ENCODE results near the gene CRY2. TPM values are rescaled to one million over a fixed set of nuclear protein-coding genes. Genes with fewer than 3 reads are reported as not detected.

Gene CRY2
- total RNA-seq, 1 donor from 2014 or later = 8.5 TPM

DNA sequence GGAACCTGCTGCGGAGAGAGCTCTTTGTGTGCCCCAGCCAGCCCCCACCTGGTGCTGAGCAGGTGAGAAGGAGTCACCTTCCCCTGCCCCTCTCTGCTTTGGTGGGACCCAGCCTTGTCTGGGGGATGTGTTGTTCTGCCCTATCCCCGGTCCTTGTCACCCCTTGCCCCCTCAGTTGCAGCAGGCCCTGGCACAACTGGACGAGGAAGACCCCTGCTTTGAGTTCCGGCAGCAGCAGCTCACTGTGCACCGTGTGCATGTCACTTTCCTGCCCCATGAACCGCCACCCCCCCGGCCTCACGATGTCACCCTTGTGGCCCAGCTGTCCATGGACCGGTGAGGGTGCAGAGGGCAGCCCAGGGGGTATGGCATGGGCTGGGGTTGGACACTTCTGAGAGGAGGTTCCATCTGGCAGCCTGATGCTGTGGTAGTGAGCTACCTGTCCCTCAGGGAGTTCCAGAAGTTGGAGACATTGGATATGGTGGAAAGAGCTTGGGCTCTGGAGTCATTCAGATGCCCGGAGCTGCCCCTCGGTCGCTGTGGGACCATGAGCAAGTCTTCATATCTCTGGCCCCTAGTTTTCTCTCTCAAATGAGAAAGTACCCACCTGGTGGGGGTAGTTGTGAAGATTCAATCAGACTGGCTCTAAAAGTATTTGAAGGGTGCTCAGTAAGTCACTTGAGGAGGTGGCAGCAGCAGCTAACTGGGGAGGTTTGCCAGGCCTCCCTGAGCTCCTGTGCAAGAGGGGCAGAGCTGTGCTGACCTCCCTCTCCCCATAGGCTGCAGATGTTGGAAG lies 79.5 kb downstream of the CRY2 start:
- DNase-seq (ENCODE audit: low read depth) = no peak
- no peaks in the 10 kb centered on the region for H3K36me3 ChIP-seq (ENCODE audit: control insufficient read depth, insufficient read depth, low read length)
- H3K27me3 ChIP-seq (ENCODE audit: control insufficient read depth, insufficient read depth, low read length) = peaks cover 29% of the 10 kb centered on the region
- TF ChIP-seq, protein P1, sequence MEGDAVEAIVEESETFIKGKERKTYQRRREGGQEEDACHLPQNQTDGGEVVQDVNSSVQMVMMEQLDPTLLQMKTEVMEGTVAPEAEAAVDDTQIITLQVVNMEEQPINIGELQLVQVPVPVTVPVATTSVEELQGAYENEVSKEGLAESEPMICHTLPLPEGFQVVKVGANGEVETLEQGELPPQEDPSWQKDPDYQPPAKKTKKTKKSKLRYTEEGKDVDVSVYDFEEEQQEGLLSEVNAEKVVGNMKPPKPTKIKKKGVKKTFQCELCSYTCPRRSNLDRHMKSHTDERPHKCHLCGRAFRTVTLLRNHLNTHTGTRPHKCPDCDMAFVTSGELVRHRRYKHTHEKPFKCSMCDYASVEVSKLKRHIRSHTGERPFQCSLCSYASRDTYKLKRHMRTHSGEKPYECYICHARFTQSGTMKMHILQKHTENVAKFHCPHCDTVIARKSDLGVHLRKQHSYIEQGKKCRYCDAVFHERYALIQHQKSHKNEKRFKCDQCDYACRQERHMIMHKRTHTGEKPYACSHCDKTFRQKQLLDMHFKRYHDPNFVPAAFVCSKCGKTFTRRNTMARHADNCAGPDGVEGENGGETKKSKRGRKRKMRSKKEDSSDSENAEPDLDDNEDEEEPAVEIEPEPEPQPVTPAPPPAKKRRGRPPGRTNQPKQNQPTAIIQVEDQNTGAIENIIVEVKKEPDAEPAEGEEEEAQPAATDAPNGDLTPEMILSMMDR (IDR thresholded peaks at IDR 0.05; ENCODE audit: insufficient read depth, low read length, poor library complexity, severe bottlenecking) = no peak
- H3K4me3 ChIP-seq (ENCODE audit: low read depth, low read length) = no peak overlapping the region

DNA sequence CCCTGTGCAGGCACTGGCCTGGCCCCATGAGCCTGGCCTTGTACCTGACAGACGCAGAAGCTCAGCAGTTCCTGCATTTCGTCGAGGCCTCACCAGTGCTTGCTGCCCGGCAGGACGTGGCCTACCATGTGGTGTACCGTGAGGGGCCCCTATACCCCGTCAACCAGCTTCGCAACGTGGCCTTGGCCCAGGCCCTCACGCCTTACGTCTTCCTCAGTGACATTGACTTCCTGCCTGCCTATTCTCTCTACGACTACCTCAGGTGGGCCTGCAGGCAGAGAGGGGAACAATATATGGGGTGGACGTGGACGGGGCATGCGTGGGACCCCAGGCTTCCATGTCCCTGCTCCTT lies 80.0 kb downstream of the CRY2 start:
- H3K4me3 ChIP-seq (ENCODE audit: low read depth, low read length) = no peak overlapping the region
- TF ChIP-seq, protein P1 (IDR thresholded peaks at IDR 0.05; ENCODE audit: insufficient read depth, low read length, poor library complexity, severe bottlenecking) = no peak
- peaks cover 24% of the 10 kb centered on the region for H3K27me3 ChIP-seq (ENCODE audit: control insufficient read depth, insufficient read depth, low read length)
- DNase-seq (ENCODE audit: low read depth) = no peak
- H3K36me3 ChIP-seq (ENCODE audit: control insufficient read depth, insufficient read depth, low read length) = no peaks in the 10 kb centered on the region

DNA sequence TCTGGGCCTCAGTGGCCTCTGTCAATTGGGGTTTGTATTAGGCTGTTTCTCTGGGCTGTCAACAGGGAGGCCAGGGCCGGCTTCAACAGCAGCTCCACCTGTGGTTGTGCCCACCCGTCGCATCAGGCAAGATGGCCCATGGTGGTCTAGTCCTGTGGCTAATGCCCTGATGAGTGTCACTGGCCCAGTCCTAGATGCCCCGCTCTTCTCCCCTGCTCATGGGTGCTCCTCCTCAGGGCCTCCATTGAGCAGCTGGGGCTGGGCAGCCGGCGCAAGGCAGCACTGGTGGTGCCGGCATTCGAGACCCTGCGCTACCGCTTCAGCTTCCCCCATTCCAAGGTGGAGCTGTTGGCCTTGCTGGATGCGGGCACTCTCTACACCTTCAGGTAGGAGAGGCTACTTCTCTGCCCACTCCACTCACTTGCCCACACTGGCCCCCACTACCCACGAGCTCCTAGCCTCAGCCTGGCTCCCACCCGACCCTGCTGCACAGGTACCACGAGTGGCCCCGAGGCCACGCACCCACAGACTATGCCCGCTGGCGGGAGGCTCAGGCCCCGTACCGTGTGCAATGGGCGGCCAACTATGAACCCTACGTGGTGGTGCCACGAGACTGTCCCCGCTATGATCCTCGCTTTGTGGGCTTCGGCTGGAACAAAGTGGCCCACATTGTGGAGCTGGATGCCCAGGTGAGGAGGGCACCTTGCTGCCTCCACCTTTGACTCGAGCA lies 80.6 kb downstream of the CRY2 start:
- H3K36me3 ChIP-seq (ENCODE audit: control insufficient read depth, insufficient read depth, low read length) = no peaks in the 10 kb centered on the region
- no peak overlapping the region for H3K4me3 ChIP-seq (ENCODE audit: low read depth, low read length)

DNA sequence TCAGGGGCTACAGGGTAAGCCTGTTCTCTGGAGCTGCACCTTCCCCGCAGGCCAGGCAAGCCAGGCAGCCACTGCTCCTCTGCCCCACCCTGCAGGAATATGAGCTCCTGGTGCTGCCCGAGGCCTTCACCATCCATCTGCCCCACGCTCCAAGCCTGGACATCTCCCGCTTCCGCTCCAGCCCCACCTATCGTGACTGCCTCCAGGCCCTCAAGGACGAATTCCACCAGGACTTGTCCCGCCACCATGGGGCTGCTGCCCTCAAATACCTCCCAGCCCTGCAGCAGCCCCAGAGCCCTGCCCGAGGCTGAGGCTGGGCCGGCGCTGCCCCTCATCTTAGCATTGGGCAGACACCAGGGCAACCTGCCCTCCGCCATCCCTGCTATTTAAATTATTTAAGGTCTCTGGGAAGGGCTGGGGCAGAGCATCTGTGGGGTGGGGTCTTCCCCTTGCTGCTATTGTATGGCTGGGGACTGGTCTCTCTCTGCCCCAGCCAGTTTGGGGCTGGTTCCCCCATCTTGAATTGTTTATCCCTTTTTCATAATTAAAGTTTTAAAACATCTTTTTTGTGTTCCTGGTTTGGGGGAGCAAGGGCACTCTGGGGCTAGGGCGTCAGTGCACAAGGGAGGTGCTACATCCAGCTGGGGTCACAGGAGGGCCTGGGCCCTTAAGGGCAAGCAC lies 81.4 kb downstream of the CRY2 start:
- Histone ChIP-seq H3K4me3 (ENCODE audit: low read depth, low read length) (no peak overlapping the region), H3K27me3 (ENCODE audit: control insufficient read depth, insufficient read depth, low read length) (peaks cover 11% of the 10 kb centered on the region), H3K36me3 (ENCODE audit: control insufficient read depth, insufficient read depth, low read length) (no peaks in the 10 kb centered on the region)
- no peak for DNase-seq (ENCODE audit: low read depth)
- TF ChIP-seq, protein P1 (IDR thresholded peaks at IDR 0.05; ENCODE audit: insufficient read depth, low read length, poor library complexity, severe bottlenecking) = no peak

More for the DNA sequence above, 80.6 kb downstream of the CRY2 start:
- no peak for DNase-seq (ENCODE audit: low read depth)
- TF ChIP-seq, protein P1 (IDR thresholded peaks at IDR 0.05; ENCODE audit: insufficient read depth, low read length, poor library complexity, severe bottlenecking) = no peak
- H3K27me3 ChIP-seq (ENCODE audit: control insufficient read depth, insufficient read depth, low read length) = peaks cover 18% of the 10 kb centered on the region

DNA sequence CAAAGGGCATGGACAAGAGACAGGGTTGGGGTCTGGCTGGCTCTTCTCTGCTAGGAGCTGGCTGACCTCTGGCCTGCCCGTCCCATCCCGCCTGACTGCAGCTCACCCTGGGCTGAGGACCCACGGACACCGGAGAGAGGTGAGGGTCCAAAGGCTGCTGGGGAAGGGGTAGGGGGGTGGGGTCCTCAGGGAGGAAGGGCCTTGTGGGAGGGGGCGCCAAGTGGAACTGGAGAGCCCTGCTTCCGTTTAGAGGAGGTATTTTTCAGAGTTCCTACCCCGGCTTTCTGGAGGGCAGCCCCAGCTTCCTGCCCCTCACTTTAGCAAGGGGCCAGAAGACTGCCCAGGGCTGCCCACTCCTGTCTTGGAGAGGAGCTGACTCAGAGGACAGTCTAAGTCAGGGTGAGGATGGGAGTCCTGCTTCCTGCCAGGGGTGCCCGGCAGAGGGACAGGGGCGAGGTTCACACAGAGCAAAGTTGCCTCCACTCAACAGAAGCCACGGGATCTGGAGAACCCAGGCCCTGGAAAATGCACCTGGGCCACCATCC lies 82.3 kb downstream of the CRY2 start:
- Histone ChIP-seq H3K27me3 (ENCODE audit: control insufficient read depth, insufficient read depth, low read length) (peaks cover 3% of the 10 kb centered on the region), H3K36me3 (ENCODE audit: control insufficient read depth, insufficient read depth, low read length) (no peaks in the 10 kb centered on the region), H3K4me3 (ENCODE audit: low read depth, low read length) (no peak overlapping the region)
- DNase-seq (ENCODE audit: low read depth) = no peak
- TF ChIP-seq, protein P1 (IDR thresholded peaks at IDR 0.05; ENCODE audit: insufficient read depth, low read length, poor library complexity, severe bottlenecking) = no peak
